Fibroblast of skin of scalp (primary cell): Measurements from ENCODE around the gene LRP1B.
A peak's percentile ranks its signal among the peaks of the same experiment; 100 is the strongest.

Experiments used
- DNase-seq: peaks from one replicate; pipeline ENCODE4 v3.0.0-alpha.2; 2013

LRP1B gene

GRCh38 chr2:141508086-141508752 lies 622.6 kb downstream of the LRP1B start:
- peak; percentile 7 for DNase-seq

- no peak for DNase-seq
Observed at GRCh38 chr2:141506135-141506534, 624.7 kb downstream of the LRP1B start.

GRCh38 chr2:141501752-141502151 lies 629.1 kb downstream of the LRP1B start:
- no peak for DNase-seq

GRCh38 chr2:141499123-141499522 lies 631.7 kb downstream of the LRP1B start:
- DNase-seq: no peak

DNA sequence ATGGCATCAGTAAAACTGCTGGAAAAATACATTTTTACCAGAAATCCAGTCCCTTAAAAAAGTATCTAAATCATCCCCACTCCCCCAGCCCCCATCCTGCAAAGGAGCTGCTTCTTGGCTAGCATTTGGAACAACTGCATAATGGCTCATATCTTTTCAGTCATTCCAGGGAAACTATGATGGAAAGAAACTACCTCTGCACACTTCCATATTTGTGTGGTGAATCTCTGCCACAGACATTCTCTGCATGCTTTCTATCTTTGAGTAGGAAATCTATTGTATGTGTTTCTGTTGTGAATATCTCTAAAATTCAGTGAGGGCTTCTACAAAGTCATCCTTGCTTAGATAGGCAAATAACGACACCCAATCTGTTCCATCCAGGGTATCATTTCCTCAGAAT lies 632.3 kb downstream of the LRP1B start:
- peak; percentile 44 for DNase-seq

DNA sequence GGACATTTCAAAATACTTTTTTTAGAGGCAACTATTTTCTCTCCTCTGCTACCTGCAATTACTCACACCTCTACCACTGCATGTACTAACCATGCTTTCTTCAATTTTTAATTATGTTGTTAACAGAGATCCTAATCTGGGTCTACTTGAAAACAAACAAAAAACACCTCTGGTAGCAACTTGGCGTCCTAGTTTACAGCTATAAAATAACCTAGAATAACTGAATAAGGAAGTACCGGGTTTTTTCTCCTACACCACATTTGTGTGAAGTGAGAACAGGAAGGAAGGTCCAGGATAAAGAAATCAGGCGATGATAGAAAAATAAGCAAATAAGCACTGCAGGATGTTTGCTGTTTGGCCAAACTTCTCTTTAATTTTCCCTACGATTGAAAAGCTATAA lies 633.5 kb downstream of the LRP1B start:
- DNase-seq: no peak

- no peak for DNase-seq
Observed at GRCh38 chr2:141496810-141497209, 634.0 kb downstream of the LRP1B start.

DNA sequence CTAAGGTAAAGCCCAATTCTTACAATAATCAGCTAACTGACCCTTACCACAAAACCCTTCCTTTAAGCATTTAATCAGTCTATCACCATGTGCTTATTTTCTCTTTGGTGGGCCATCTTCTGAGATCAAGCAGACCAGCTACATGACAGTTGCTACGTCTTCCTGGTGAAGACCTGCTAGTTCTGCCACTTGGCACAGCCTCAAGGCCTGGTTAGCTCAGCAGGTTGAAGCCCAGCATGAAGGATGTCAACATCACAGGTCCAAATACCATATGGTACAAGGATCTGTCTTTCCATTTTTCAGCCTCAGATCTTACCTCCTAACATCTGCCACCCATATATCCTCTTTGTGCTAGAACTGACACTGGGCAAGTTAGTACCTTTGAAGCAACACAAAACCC lies 636.9 kb downstream of the LRP1B start:
- DNase-seq: no peak

DNA sequence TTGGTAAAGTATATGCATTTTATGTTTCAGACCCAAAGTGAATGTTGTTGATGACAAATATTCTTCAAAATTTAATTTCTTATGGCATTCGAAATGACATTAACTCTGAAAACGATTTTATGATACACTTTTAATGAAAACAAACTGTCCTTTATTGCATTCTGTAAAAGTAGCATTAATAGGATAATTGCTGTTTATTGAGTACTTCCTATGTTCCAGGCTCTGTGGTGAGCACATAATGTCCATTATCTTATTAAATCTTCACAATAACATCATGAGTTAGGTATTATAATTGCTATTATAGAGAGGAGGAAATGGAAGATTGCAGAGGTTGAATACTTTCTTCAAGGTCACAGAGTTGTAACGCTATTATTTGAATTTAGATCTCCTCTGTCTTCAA lies 638.0 kb downstream of the LRP1B start:
- no peak for DNase-seq

- no peak for DNase-seq
Observed at GRCh38 chr2:141490886-141491285, 639.9 kb downstream of the LRP1B start.

- DNase-seq: no peak
Observed at GRCh38 chr2:141482697-141483096, 648.1 kb downstream of the LRP1B start.

GRCh38 chr2:141475801-141476200 lies 655.0 kb downstream of the LRP1B start:
- DNase-seq: no peak

GRCh38 chr2:141468761-141469160 lies 662.1 kb downstream of the LRP1B start:
- DNase-seq: no peak

- no peak for DNase-seq
Observed at GRCh38 chr2:141467331-141467730, 663.5 kb downstream of the LRP1B start.

DNA sequence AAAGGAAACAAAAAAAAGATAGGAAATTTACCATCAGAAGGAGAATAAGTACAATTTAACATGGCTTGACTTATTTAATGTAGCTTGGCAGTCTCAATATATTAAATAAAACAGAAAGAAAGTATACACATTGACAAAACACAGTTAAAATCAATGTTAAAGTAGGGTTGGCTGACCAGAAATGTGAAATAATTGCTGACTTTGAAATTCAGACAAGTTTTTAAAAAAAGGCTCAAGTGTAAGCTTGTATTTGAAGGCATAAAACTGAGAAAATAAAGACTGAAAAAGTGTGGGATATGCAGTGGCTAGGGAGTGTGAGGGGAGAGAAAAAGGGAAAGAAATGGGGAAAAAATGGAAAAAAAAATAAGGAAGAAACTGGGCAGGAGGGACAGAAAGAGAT lies 665.8 kb downstream of the LRP1B start:
- no peak for DNase-seq

DNA sequence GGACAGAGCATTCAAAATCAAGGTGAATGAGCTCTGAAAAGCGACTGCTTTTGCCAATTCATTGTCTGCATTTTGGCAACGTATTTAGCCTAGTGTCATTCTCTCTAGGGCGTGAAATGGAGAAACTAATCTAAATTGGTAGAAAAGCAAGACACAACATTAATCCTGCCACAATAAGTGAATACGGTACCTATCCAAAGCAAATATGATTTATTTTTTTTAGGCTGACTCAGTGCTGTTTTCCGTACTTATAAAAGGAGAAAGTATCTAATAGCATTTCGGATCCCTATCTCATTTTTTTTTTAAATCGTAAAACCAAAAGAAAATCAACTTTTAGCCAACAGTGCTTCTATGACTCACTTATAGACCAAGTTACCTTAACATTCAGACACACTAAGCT lies 672.5 kb downstream of the LRP1B start:
- no peak for DNase-seq

GRCh38 chr2:141455877-141456276 lies 674.9 kb downstream of the LRP1B start:
- no peak for DNase-seq

- DNase-seq: no peak
Observed at GRCh38 chr2:141455211-141455826, 675.5 kb downstream of the LRP1B start.

GRCh38 chr2:141440072-141440635 lies 690.7 kb downstream of the LRP1B start:
- DNase-seq: no peak

GRCh38 chr2:141439524-141439923 lies 691.3 kb downstream of the LRP1B start:
- no peak for DNase-seq

GRCh38 chr2:141438536-141438935 lies 692.3 kb downstream of the LRP1B start:
- no peak for DNase-seq

GRCh38 chr2:141437521-141437920 lies 693.3 kb downstream of the LRP1B start:
- DNase-seq: no peak

DNA sequence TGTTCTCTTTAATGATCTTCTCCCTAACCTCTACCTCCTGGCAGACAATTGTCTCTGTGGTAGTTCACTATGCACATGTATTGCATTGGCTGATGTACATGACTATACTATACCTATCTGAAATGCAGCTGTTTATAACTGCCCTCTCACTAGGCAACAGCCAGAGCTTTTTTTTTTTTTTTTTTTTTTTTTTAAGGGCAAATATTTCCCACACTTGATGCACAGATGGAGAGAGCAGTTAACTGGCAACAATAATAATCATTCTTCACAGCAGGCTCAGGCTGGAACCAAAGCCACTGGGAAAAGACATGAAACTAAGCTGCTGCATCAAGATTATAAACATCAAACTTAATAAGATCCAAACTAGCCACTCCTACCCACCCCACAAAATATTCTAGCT lies 707.7 kb downstream of the LRP1B start:
- no peak for DNase-seq

- peak; percentile 25 for DNase-seq
Observed at GRCh38 chr2:141417246-141417797, 713.5 kb downstream of the LRP1B start.
